ENCODE results near the gene TNFRSF12A. TPM values are rescaled to one million over a fixed set of nuclear protein-coding genes. Genes with fewer than 3 reads are reported as not detected.

TNFRSF12A gene
- total and polyA plus RNA-seq, 7 experiments from 2014 or later = 0.57 to 5.9 (median 1.1) TPM; not detected in 2

- Mint-ChIP-seq H3K9me3 (peaks cover 0 to 3% (median 0%) of the 10 kb centered on the region in 11 donors), H3K4me3 (peak overlapping the region; percentile 23 to 100 (median 64)), H3K27me3 (no peaks in the 10 kb centered on the region), H3K27ac (peak overlapping the region; percentile 79 to 100 (median 90)), H3K36me3 (peaks cover 4 to 60% (median 15%) of the 10 kb centered on the region in 5 donors), H3K4me1 (peaks cover 69 to 88% (median 72%) of the 10 kb centered on the region in 7 donors)
- no peak for ATAC-seq
- Histone ChIP-seq H3K4me1 (ENCODE audit: control insufficient read depth in 2 of 2, insufficient read depth in 2 of 2, low read length in 2 of 2) (peaks cover 65% of the 10 kb centered on the region in 2 donors), H3K36me3 (ENCODE audit: control insufficient read depth in 2 of 3, insufficient read depth in 3 of 3, low read length in 3 of 3) (peaks cover 0 to 13% (median 3%) of the 10 kb centered on the region in 3 experiments), H3K4me3 (ENCODE audit: low read length) (no peak overlapping the region), H3K9me3 (ENCODE audit: control insufficient read depth in 2 of 3, low read length in 3 of 3) (no peaks in the 10 kb centered on the region), H3K27me3 (ENCODE audit: control insufficient read depth in 2 of 2, insufficient read depth in 2 of 2, low read length in 2 of 2) (no peaks in the 10 kb centered on the region), H3K27ac (ENCODE audit: low read depth, low read length) (no peak overlapping the region)
- CTCF ChIA-PET = no interaction called here
- POLR2A ChIA-PET = interaction anchor here (0.9 to 5.0 kb wide), 8 partner anchors 11 to 127 kb away, joined by 3 to 34 read pairs (median 4); no protein-coding TSS in a partner anchor
- no peak for DNase-seq
- intact Hi-C loops (cut with micrococcal nuclease) = loop anchor here in 1 of 2 donors (10.0 kb wide), 1 partner anchor 433 kb away; the partner anchor contains the start of gene CLUAP1
These were observed 51.5 kb downstream of the TNFRSF12A start for GRCh38 chr16:3071655-3072054.

Other genes with a start within 250 kb of the TNFRSF12A start
- gene ELOB, start 243.1 kb upstream of the TNFRSF12A start, total RNA-seq = 100 to 1,000 TPM in 2 of 5 experiments, 10 to 100 TPM in 3; 65.3 to 242 (median 99.3) TPM
- 100 to 1,000 TPM; 136 to 252 TPM for gene ELOB, start 243.1 kb upstream of the TNFRSF12A start, polyA plus RNA-seq
- under 1 TPM in 1 of 5 experiments, not detected in 4; 0.19 TPM for gene PRSS33, start 232.8 kb upstream of the TNFRSF12A start, total RNA-seq
- gene PRSS33, start 232.8 kb upstream of the TNFRSF12A start, polyA plus RNA-seq = not detected
- gene PRSS41, start 221.9 kb upstream of the TNFRSF12A start, total RNA-seq = not detected
- gene PRSS41, start 221.9 kb upstream of the TNFRSF12A start, polyA plus RNA-seq = not detected
- gene PRSS21, start 203.1 kb upstream of the TNFRSF12A start, total RNA-seq = 1 to 10 TPM in 4 of 5 experiments, not detected in 1; 1.1 to 7.9 (median 1.4) TPM
- gene PRSS21, start 203.1 kb upstream of the TNFRSF12A start, polyA plus RNA-seq = 10 to 100 TPM in 1 of 2 donors, 1 to 10 TPM in 1; 1.9 to 11.2 TPM
- 10 to 100 TPM in 1 of 5 experiments, 1 to 10 TPM in 1, not detected in 3; 2.3 to 17.2 TPM for gene ZG16B, start 190.1 kb upstream of the TNFRSF12A start, total RNA-seq
- gene ZG16B, start 190.1 kb upstream of the TNFRSF12A start, polyA plus RNA-seq = not detected
- gene PRSS22, start 162.2 kb upstream of the TNFRSF12A start, total RNA-seq = under 1 TPM in 2 of 5 experiments, not detected in 3; 0.59 to 0.72 TPM
- not detected for gene PRSS22, start 162.2 kb upstream of the TNFRSF12A start, polyA plus RNA-seq
- gene FLYWCH2, start 137.2 kb upstream of the TNFRSF12A start, total RNA-seq = 10 to 100 TPM; 13.6 to 30.4 (median 24.0) TPM
- 10 to 100 TPM; 24.8 to 26.8 TPM for gene FLYWCH2, start 137.2 kb upstream of the TNFRSF12A start, polyA plus RNA-seq
- 100 to 1,000 TPM in 2 of 5 experiments, 10 to 100 TPM in 3; 48.6 to 149 (median 87.0) TPM for gene FLYWCH1, start 108.4 kb upstream of the TNFRSF12A start, total RNA-seq
- gene FLYWCH1, start 108.4 kb upstream of the TNFRSF12A start, polyA plus RNA-seq = 10 to 100 TPM; 12.4 to 30.0 TPM
- gene KREMEN2, start 56.1 kb upstream of the TNFRSF12A start, total RNA-seq = not detected
- gene KREMEN2, start 56.1 kb upstream of the TNFRSF12A start, polyA plus RNA-seq = not detected
- 10 to 100 TPM in 1 of 5 experiments, 1 to 10 TPM in 1, under 1 TPM in 3; 0.40 to 39.4 (median 0.79) TPM for gene PAQR4, start 51.0 kb upstream of the TNFRSF12A start, total RNA-seq
- gene PAQR4, start 51.0 kb upstream of the TNFRSF12A start, polyA plus RNA-seq = under 1 TPM in 1 of 2 donors, not detected in 1; 0.54 TPM
- 10 to 100 TPM in 1 of 5 experiments, under 1 TPM in 1, not detected in 3; 0.93 to 89.1 TPM for gene PKMYT1, start 39.9 kb upstream of the TNFRSF12A start, total RNA-seq
- gene PKMYT1, start 39.9 kb upstream of the TNFRSF12A start, polyA plus RNA-seq = not detected
- under 1 TPM in 2 of 5 experiments, not detected in 3; 0.15 to 0.37 TPM for gene CLDN9, start 7.4 kb upstream of the TNFRSF12A start, total RNA-seq
- gene CLDN9, start 7.4 kb upstream of the TNFRSF12A start, polyA plus RNA-seq = not detected
- not detected for gene CLDN6, start 2.2 kb upstream of the TNFRSF12A start, total RNA-seq
- not detected for gene CLDN6, start 2.2 kb upstream of the TNFRSF12A start, polyA plus RNA-seq
- gene HCFC1R1, start 3.6 kb downstream of the TNFRSF12A start, total RNA-seq = 10 to 100 TPM; 11.5 to 29.6 (median 14.9) TPM
- 10 to 100 TPM; 12.0 to 24.6 TPM for gene HCFC1R1, start 3.6 kb downstream of the TNFRSF12A start, polyA plus RNA-seq
- 10 to 100 TPM; 25.3 to 55.5 (median 26.0) TPM for gene THOC6, start 3.7 kb downstream of the TNFRSF12A start, total RNA-seq
- gene THOC6, start 3.7 kb downstream of the TNFRSF12A start, polyA plus RNA-seq = 10 to 100 TPM; 46.3 to 60.6 TPM
- 1 to 10 TPM in 1 of 5 experiments, not detected in 4; 1.0 TPM for gene BICDL2, start 16.6 kb downstream of the TNFRSF12A start, total RNA-seq
- not detected for gene BICDL2, start 16.6 kb downstream of the TNFRSF12A start, polyA plus RNA-seq
- 10 to 100 TPM in 2 of 5 experiments, 1 to 10 TPM in 1, under 1 TPM in 2; 0.73 to 64.4 (median 3.7) TPM for gene MMP25, start 26.2 kb downstream of the TNFRSF12A start, total RNA-seq
- gene MMP25, start 26.2 kb downstream of the TNFRSF12A start, polyA plus RNA-seq = under 1 TPM; 0.64 to 0.93 TPM
- 1,000 to 10,000 TPM in 1 of 5 experiments, 100 to 1,000 TPM in 4; 351 to 3,697 (median 587) TPM for gene IL32, start 45.3 kb downstream of the TNFRSF12A start, total RNA-seq
- gene IL32, start 45.3 kb downstream of the TNFRSF12A start, polyA plus RNA-seq = 1,000 to 10,000 TPM; 1,418 to 1,605 TPM
- under 1 TPM in 3 of 5 experiments, not detected in 2; 0.22 to 0.61 (median 0.29) TPM for gene ZSCAN10, start 78.9 kb downstream of the TNFRSF12A start, total RNA-seq
- under 1 TPM in 1 of 2 donors, not detected in 1; 0.35 TPM for gene ZSCAN10, start 78.9 kb downstream of the TNFRSF12A start, polyA plus RNA-seq
- under 1 TPM in 1 of 5 experiments, not detected in 4; 0.29 TPM for gene ZNF205, start 92.2 kb downstream of the TNFRSF12A start, total RNA-seq
- under 1 TPM in 1 of 2 donors, not detected in 1; 0.09 TPM for gene ZNF205, start 92.2 kb downstream of the TNFRSF12A start, polyA plus RNA-seq
- gene ZNF213, start 114.7 kb downstream of the TNFRSF12A start, total RNA-seq = 10 to 100 TPM in 3 of 5 experiments, 1 to 10 TPM in 2; 3.8 to 14.0 (median 11.8) TPM
- gene ZNF213, start 114.7 kb downstream of the TNFRSF12A start, polyA plus RNA-seq = 1 to 10 TPM; 1.7 to 3.4 TPM
- under 1 TPM in 2 of 5 experiments, not detected in 3; 0.38 to 0.41 TPM for gene OR1F1, start 167.8 kb downstream of the TNFRSF12A start, total RNA-seq
- gene OR1F1, start 167.8 kb downstream of the TNFRSF12A start, polyA plus RNA-seq = under 1 TPM in 1 of 2 donors, not detected in 1; 0.35 TPM
- 10 to 100 TPM in 3 of 5 experiments, 1 to 10 TPM in 2; 4.8 to 33.3 (median 16.6) TPM for gene ZNF200, start 214.8 kb downstream of the TNFRSF12A start, total RNA-seq
- 10 to 100 TPM; 12.3 to 20.2 TPM for gene ZNF200, start 214.8 kb downstream of the TNFRSF12A start, polyA plus RNA-seq
- gene MEFV, start 236.3 kb downstream of the TNFRSF12A start, total RNA-seq = 10 to 100 TPM in 1 of 5 experiments, 1 to 10 TPM in 1, under 1 TPM in 2, not detected in 1; 0.38 to 38.1 (median 2.4) TPM
- gene MEFV, start 236.3 kb downstream of the TNFRSF12A start, polyA plus RNA-seq = under 1 TPM in 1 of 2 donors, not detected in 1; 0.18 TPM